GM21390 (cell line): ENCODE results near the gene TIAM1.

Experiments used
- ATAC-seq: cut with Tn5 transposase; IDR thresholded peaks from one replicate; pipeline ENCODE4 v1.9.1; 2021; ENCODE audit not compliant: unreplicated experiment

Gene TIAM1

GRCh38 chr21:31286621-31287020 is 57.4 kb downstream of the TIAM1 start:
- no peak for ATAC-seq

- no peak for ATAC-seq
Observed at GRCh38 chr21:31284797-31285397, 59.2 kb downstream of the TIAM1 start.

DNA sequence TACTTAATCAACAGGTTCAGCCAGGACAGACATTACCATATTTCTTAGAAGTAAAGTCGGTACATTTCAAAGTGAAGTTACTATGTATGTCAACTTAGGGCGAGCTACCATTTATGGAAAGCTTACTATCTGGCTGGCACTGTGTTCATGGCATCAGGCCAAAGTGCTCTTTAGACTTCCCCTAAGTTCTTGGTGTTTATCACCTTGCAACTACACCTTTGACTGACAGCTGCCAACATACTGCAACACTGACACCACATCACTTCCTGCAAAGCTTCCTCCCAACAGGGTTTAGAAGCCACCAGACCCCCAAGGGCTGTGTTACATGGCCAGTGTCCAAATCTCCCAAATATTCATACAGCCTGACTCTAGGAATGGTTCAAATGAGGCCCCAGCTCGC is 61.0 kb downstream of the TIAM1 start:
- ATAC-seq = no peak

DNA sequence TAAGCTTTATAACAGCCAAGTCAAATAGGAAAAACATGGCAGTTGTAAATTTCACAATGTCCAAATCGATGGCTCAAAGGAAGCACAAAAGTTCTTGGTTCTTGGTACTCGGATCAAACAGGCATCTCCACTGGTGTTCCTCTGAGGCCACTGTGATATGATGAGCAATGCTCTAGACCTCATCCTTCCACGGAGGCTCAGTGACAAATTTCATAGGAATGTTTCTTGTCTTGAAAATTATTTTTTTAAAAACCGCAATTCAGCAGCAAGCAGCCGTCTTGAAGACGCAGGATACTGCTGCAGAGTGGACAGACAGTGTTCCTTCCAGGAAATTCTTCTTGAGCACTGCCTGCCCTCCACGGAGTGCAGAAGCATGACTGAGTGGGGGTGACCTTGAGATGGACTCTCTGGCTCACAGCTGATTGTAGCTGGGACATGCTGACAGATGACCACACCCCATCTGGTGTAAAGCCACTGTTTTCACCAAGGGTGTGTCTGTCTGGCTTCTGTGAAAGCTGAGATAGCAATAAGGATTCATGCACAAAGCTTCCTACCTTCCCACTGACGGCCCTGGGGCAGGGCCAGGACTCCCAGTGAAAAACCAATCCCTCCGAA is 61.9 kb downstream of the TIAM1 start:
- no peak for ATAC-seq

- no peak for ATAC-seq
Observed at GRCh38 chr21:31281561-31281960, 62.5 kb downstream of the TIAM1 start.

DNA sequence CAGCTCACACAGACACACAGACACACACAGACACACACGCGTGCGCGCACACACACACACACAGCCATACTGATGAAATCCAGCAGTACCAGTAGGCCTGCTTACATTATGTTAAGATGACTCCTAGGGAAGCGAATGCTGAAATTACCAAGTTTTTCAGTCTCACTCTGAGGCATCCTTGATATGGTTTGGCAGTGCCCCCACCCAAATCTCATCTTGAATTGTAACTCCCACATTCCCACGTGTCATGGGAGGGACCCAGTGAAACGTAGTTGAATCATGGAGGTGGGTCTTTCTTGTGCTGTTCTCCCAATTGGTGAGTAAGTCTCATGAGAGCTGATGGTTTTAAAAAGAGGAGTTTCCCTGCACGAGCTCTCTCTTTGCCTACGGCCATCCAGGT is 64.1 kb downstream of the TIAM1 start:
- ATAC-seq = no peak

GRCh38 chr21:31279214-31279613 is 64.8 kb downstream of the TIAM1 start:
- ATAC-seq = no peak

GRCh38 chr21:31278511-31279130 is 65.4 kb downstream of the TIAM1 start:
- no peak for ATAC-seq

- no peak for ATAC-seq
Observed at GRCh38 chr21:31276663-31277062, 67.4 kb downstream of the TIAM1 start.

DNA sequence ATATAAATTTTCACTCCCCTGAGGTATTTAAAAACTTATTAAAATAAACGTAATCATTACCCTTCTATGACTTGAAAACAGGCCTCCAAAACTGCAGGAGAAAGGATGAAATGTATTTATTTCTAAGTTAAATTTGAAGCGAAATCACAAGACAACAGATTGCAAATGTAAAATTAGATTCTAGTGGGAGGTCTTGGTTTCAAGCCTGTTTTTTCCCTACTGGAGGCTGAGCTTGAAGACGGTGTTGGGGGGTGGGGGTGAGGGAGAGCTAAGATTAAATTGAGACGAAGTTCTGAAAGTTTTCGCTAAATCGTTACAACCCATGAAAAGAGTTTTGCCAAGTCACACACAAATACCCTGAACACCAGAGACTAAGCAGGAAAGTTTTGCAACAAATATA is 68.2 kb downstream of the TIAM1 start:
- no peak for ATAC-seq

DNA sequence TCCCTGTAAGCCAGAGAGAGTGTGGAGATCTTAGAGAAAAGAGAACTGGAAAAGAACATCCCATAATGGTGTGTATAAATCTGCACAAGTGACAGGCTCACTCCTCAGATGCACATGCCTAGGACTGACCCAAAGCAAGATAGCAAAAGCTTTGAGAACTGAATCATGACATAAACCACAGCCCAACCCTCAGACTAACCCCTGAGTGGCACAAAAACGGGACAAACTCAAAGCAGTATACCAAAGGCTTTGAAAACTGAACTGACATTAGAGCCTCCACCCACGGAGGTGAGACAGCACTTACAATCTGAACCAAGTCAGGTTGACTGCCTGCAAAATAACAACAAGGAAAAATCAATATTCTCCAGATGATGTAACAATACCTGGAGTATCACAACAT is 70.8 kb downstream of the TIAM1 start:
- ATAC-seq = no peak

GRCh38 chr21:31268090-31268489 is 76.0 kb downstream of the TIAM1 start:
- no peak for ATAC-seq

GRCh38 chr21:31267644-31268043 is 76.4 kb downstream of the TIAM1 start:
- no peak for ATAC-seq

GRCh38 chr21:31266241-31266640 is 77.8 kb downstream of the TIAM1 start:
- ATAC-seq = no peak

- no peak for ATAC-seq
Observed at GRCh38 chr21:31265366-31266013, 78.6 kb downstream of the TIAM1 start.

DNA sequence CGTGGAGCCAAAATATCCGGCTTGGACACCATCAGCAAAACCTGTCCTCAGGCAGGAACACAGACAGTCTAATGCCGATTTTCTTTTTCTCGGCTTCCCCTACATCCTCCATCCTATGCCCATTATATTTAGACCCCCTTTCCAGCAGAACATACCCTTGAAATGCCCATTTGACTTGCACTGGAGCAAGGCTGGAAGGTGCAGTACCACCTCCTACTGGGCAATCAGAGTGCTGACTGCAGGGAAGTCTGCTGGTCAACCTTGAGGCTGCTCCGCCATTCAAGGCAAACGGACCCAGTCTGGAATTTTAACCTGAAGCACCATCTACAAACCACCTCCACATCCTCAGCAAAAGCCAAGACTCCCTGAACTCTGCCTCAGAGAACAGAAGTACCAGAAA is 79.5 kb downstream of the TIAM1 start:
- no peak for ATAC-seq

- no peak for ATAC-seq
Observed at GRCh38 chr21:31262728-31263127, 81.3 kb downstream of the TIAM1 start.

- ATAC-seq = no peak
Observed at GRCh38 chr21:31261759-31262158, 82.3 kb downstream of the TIAM1 start.

DNA sequence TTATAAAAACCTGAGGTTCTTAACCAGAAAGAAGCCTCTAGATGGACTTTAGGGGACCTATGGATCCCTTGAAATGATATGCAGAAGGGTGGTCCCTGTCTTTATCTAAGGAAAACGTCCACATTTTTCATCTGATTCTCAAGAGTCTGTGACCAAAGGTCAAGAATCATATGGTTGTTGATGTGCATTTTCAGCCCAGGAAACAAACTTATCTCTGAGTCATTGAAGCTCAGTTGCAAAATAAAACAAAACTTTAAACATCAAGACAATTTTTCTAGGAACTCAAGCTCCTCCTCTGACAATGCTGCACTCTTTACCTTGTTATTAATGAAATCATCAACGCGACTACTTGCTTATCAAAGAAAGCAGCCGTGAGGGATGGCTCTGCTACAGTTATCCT is 83.3 kb downstream of the TIAM1 start:
- no peak for ATAC-seq

- ATAC-seq = no peak
Observed at GRCh38 chr21:31258073-31258472, 86.0 kb downstream of the TIAM1 start.

DNA sequence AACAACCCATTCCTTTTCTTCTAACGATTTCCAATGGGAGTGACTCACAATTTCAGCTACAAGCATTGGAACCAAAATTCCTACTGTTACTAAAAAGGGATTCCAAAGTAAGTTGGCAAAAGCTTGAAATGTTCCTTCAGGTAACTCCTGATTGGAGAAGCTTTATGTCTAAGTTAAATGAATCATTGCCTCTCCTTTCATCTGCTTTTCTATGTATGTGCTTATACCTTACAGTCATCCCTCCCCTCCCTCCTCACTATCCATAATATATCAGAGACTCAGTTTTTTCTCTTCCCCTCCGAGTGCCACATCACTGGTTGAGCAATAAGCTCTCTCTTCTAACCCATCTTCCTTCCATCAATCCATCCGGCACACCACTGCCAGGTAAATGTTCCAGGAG is 86.8 kb downstream of the TIAM1 start:
- no peak for ATAC-seq

DNA sequence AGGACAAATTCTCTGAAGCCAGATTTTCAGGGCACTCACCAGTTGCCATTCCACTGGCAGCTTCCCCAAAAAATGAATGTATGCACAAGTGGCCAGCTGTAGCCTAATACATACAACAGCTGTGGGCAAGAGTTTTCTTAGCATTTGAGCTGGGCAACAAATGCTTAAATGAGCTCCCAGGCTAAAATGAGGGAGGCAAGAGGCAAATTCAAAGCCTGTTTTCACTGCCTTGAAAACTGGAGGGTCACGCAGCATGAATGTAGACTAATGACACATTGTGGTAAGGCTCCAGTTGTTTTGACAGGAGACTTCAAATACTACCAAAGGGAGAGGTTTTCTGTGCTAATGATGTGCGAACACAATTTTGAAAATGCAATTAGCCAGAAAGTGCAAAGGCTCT is 88.2 kb downstream of the TIAM1 start:
- ATAC-seq = no peak
